Vagina (tissue), 2 donors: ENCODE measurements around the gene LRP2. TPM values are rescaled to one million over a fixed set of nuclear protein-coding genes. Genes with fewer than 3 reads are reported as not detected.
"Not testable (repeated sequence)": the region's sequence is repeated elsewhere in the genome, so short reads cannot be mapped to it uniquely, and the experiment has no call there.

Experiments
- DNase-seq, 2 donors: peaks; one replicate each; pipeline ENCODE4 v3.0.0-alpha.2; 2017; ENCODE audit errors: extremely low spot score in 2 of 2
- H3K27ac ChIP-seq: fragments of 200-600 bp; sonication (generic); one replicate; pipeline ENCODE4 v1.5.1; 2019
- H3K27me3 ChIP-seq: fragments of 200-600 bp; sonication (generic); one replicate; pipeline ENCODE4 v1.5.1; 2019
- H3K36me3 ChIP-seq, 2 donors: fragments of 200-600 bp; sonication (generic); one replicate each; pipeline ENCODE4 v1.5.1; 2017 to 2019
- H3K4me1 ChIP-seq: fragments of 200-600 bp; sonication (generic); one replicate; pipeline ENCODE4 v1.5.1; 2019
- H3K4me3 ChIP-seq, 2 donors: fragments of 200-600 bp; sonication (generic); 1 replicate in 1 of 2; 2 replicates in 1 of 2; pipeline ENCODE4 v1.5.1; 2016 to 2019
- H3K9me3 ChIP-seq: fragments of 200-600 bp; sonication (generic); one replicate; pipeline ENCODE4 v1.5.1; 2019
- POLR2A ChIP-seq, 2 donors: fragments of 450-650 bp; IDR thresholded peaks; one replicate each; pipeline ENCODE4 v1.6.1; 2017; ENCODE audit warnings: antibody characterized with exemption in 2 of 2, mild to moderate bottlenecking in 2 of 2, moderate library complexity in 2 of 2
- POLR2AphosphoS5 ChIP-seq, 2 donors: sonication (generic); formaldehyde crosslinking; IDR thresholded peaks; one replicate each; pipeline ENCODE4 v1.9.0; 2017; ENCODE audit warnings: antibody characterized with exemption in 2 of 2, mild to moderate bottlenecking in 2 of 2, low read depth in 1 of 2; ENCODE audit not compliant: insufficient read depth in 1 of 2
- intact Hi-C: fragments of 100-400 bp; cut with DNase I; formaldehyde crosslinking; loops from one replicate; pipeline ENCODE4 v1.15.1; 2023
- total RNA-seq: library from RNA; depleted of rRNA; stranded (reverse); fragments of >200 nt; gene quantifications from one replicate; pipeline ENCODE4 v1.2.3, GENCODE V29; 2016
- TF ChIP-seq, protein P1 (sequence below), 3 experiments: fragments of 450-650 bp in 2 of 3; fragments of 200-600 bp in 1 of 3; sonication (generic) in 1 of 3; IDR thresholded peaks; one replicate each; pipeline ENCODE4 v1.5.1; 2017 to 2019; ENCODE audit warnings: antibody characterized with exemption in 3 of 3, mild to moderate bottlenecking in 2 of 3, moderate library complexity in 2 of 3

Gene LRP2
- not detected for total RNA-seq

DNA sequence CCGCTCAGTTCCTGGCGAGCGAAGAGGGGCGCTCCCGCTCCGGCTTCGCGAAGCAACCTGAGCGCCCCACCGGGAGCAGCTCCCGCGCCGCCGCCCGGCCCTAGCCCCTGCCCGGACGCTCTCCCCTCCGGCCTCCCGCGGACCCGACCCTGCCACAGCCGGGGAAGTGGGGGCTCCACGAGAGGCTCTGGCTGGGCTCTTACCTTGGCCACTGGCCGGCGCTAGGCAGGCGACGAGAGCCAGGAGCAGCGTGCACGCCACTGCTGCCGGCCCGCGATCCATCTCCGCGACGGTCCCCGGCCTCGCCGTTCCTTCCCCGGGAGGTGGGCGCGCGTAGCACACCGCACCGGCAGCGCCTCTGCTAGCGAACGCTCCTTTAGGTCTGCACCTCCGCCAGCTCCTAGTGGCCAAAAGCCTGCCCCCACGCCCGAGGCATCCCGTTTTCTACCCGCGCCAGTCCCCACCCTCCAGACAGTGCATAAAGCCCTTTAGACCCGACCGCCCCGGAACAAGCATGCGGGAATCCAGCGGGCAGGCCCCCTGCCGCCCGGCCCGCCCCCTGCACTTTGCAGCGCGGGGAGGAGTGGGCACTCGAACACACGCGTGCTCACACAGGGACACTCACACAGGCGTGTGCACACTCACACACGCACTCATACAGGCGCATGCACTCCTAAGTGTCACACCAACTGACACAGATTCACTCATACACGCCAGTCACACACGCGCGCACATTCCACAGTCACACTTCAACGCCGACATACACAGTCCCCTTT, at the start of gene LRP2:
Gene LRP2 (minus strand): TSS at position 417 of the 776 bp plus-strand sequence. CDS start 135 bp downstream, at position 282.
- Histone ChIP-seq H3K36me3 (no peaks in the 10 kb centered on the region), H3K9me3 (no peaks in the 10 kb centered on the region), H3K4me1 (peaks cover 38% of the 10 kb centered on the region), H3K27ac (no peak within 1 kb of the TSS), H3K4me3 (peak within 1 kb of the TSS; percentile 46 to 63), H3K27me3 (no peaks in the 10 kb centered on the region)
- intact Hi-C loops: no loop called here
- no peak for TF ChIP-seq POLR2AphosphoS5 (IDR thresholded peaks at IDR 0.05; ENCODE audit: insufficient read depth in 1 of 2, low read depth in 1 of 2)
- TF ChIP-seq POLR2A (IDR thresholded peaks at IDR 0.05): no peak
- TF ChIP-seq, protein P1, sequence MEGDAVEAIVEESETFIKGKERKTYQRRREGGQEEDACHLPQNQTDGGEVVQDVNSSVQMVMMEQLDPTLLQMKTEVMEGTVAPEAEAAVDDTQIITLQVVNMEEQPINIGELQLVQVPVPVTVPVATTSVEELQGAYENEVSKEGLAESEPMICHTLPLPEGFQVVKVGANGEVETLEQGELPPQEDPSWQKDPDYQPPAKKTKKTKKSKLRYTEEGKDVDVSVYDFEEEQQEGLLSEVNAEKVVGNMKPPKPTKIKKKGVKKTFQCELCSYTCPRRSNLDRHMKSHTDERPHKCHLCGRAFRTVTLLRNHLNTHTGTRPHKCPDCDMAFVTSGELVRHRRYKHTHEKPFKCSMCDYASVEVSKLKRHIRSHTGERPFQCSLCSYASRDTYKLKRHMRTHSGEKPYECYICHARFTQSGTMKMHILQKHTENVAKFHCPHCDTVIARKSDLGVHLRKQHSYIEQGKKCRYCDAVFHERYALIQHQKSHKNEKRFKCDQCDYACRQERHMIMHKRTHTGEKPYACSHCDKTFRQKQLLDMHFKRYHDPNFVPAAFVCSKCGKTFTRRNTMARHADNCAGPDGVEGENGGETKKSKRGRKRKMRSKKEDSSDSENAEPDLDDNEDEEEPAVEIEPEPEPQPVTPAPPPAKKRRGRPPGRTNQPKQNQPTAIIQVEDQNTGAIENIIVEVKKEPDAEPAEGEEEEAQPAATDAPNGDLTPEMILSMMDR (IDR thresholded peaks at IDR 0.05): no peak
- DNase-seq: no peak

DNA sequence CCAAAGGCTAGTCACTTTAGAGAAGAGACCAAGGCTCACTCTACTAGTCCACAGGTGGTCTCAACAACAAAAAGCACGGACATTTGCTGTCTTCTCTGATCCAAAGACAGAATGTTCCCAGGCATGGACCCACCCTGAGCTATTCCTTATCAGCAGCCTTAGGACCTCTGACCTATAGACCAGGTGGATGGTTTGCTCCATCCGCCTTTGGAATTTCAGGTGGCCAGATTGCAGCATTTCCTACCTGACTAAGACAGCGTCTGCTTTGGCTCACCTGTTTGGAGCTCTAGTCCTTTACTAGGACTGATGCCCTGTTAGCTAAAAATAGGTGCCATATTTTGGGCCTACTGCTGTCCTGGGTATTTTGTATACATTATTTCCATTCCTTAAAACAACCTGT, 44.6 kb upstream of the LRP2 start:
- Histone ChIP-seq H3K9me3 (no peaks in the 10 kb centered on the region), H3K4me3 (no peak overlapping the region), H3K27ac (no peak overlapping the region), H3K27me3 (no peaks in the 10 kb centered on the region), H3K4me1 (no peaks in the 10 kb centered on the region), H3K36me3 (no peaks in the 10 kb centered on the region)
- no peak for TF ChIP-seq POLR2AphosphoS5 (IDR thresholded peaks at IDR 0.05; ENCODE audit: insufficient read depth in 1 of 2, low read depth in 1 of 2)
- no peak for TF ChIP-seq POLR2A (IDR thresholded peaks at IDR 0.05)
- TF ChIP-seq, protein P1 (IDR thresholded peaks at IDR 0.05): no peak
- intact Hi-C loops: no loop called here
- no peak for DNase-seq

- intact Hi-C loops, DNase-seq: not testable (repeated sequence)
Measured at GRCh38 chr2:169399491-169399890, 37.2 kb upstream of the LRP2 start.

DNA sequence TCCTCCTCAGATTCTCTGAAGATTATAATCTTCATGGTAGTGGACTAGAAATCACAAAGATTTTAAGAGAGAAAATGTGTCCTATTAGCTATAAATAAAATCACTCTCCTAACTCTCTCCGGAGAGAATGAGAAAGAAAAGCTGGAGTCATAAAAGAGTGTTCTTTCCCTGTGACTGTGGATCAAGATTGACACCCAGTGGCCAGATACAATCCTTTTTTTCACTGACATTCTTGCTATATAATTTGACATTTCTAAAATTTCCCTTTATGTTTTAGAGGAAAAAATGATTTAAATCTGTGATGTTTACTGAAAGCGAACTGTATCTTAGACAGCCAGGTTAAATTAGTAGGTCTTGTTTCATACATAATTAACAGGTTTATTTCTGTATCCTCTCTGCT, 35.4 kb upstream of the LRP2 start:
- intact Hi-C loops: no loop called here
- no peak for DNase-seq
- TF ChIP-seq POLR2AphosphoS5 (IDR thresholded peaks at IDR 0.05; ENCODE audit: insufficient read depth in 1 of 2, low read depth in 1 of 2) (no peak), POLR2A (IDR thresholded peaks at IDR 0.05) (no peak)
- TF ChIP-seq, protein P1 (IDR thresholded peaks at IDR 0.05): no peak
- Histone ChIP-seq H3K27ac (no peak overlapping the region), H3K4me1 (no peaks in the 10 kb centered on the region), H3K27me3 (no peaks in the 10 kb centered on the region), H3K9me3 (no peaks in the 10 kb centered on the region), H3K36me3 (no peaks in the 10 kb centered on the region), H3K4me3 (no peak overlapping the region)

More at GRCh38 chr2:169399491-169399890, 37.2 kb upstream of the LRP2 start:
- H3K27me3 ChIP-seq, H3K36me3 ChIP-seq, H3K9me3 ChIP-seq, H3K27ac ChIP-seq, H3K4me3 ChIP-seq, H3K4me1 ChIP-seq: not testable (repeated sequence)

DNA sequence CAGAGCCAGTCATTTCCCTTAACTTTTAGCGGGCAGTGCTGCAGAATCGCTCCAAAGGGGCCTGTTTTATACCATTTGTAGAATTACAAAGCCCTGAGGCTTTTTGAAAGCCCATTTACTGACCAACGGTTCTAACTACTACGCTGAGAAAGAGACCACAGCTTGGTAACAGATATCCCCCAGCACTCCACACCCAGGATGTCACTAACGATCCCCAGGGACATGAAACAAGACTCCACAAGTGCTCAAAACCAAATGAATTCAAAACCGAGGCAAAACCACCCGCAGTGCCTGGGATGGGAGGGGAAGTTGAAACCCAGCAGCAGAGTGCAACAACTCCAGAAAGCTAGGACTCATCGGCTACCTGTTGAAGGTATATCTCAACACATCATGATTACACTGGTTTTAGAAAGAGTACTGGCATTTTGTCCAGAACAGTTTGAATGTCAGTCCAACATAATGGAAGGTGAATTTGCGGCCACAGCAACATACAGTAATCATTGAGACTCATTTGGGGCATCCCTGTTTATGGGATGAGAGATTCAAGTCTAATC, 33.6 kb upstream of the LRP2 start:
- Histone ChIP-seq H3K27me3 (no peaks in the 10 kb centered on the region), H3K9me3 (no peaks in the 10 kb centered on the region), H3K4me3 (no peak overlapping the region), H3K4me1 (no peaks in the 10 kb centered on the region), H3K36me3 (no peaks in the 10 kb centered on the region), H3K27ac (no peak overlapping the region)
- intact Hi-C loops: no loop called here
- TF ChIP-seq, protein P1 (IDR thresholded peaks at IDR 0.05): no peak
- TF ChIP-seq POLR2AphosphoS5 (IDR thresholded peaks at IDR 0.05; ENCODE audit: insufficient read depth in 1 of 2, low read depth in 1 of 2): no peak
- TF ChIP-seq POLR2A (IDR thresholded peaks at IDR 0.05): no peak
- no peak for DNase-seq
